HG02884 (cell line): ENCODE data around the gene HDAC4.

ENCODE experiments used
- ATAC-seq: cut with Tn5 transposase; IDR thresholded peaks from one replicate; pipeline ENCODE4 v1.9.1; 2021; ENCODE audit warnings: mild to moderate bottlenecking, moderate library complexity; ENCODE audit not compliant: unreplicated experiment

Gene HDAC4

GRCh38 chr2:239195992-239196391 lies 204.8 kb downstream of the HDAC4 start:
- ATAC-seq, result no peak

GRCh38 chr2:239195318-239195871 lies 205.4 kb downstream of the HDAC4 start:
- no peak for ATAC-seq

GRCh38 chr2:239194731-239195317 lies 206.0 kb downstream of the HDAC4 start:
- ATAC-seq, result no peak

- ATAC-seq, result no peak
These were observed 206.7 kb downstream of the HDAC4 start for GRCh38 chr2:239193925-239194677.

GRCh38 chr2:239193401-239193811 lies 207.4 kb downstream of the HDAC4 start:
- no peak for ATAC-seq

- no peak for ATAC-seq
These were observed 207.8 kb downstream of the HDAC4 start for GRCh38 chr2:239192975-239193374.

- ATAC-seq, result no peak
These were observed 208.4 kb downstream of the HDAC4 start for GRCh38 chr2:239192456-239192855.

- ATAC-seq, result no peak
These were observed 209.6 kb downstream of the HDAC4 start for GRCh38 chr2:239190921-239191885.

GRCh38 chr2:239190361-239190760 lies 210.5 kb downstream of the HDAC4 start:
- no peak for ATAC-seq

- no peak for ATAC-seq
These were observed 211.1 kb downstream of the HDAC4 start for GRCh38 chr2:239189711-239190131.

- no peak for ATAC-seq
These were observed 212.3 kb downstream of the HDAC4 start for GRCh38 chr2:239188536-239188935.

- ATAC-seq, result no peak
These were observed 213.2 kb downstream of the HDAC4 start for GRCh38 chr2:239187464-239188253.

GRCh38 chr2:239186516-239187357 lies 214.1 kb downstream of the HDAC4 start:
- no peak for ATAC-seq

- no peak for ATAC-seq
These were observed 215.6 kb downstream of the HDAC4 start for GRCh38 chr2:239184968-239185903.

- no peak for ATAC-seq
These were observed 216.6 kb downstream of the HDAC4 start for GRCh38 chr2:239184179-239184578.

- ATAC-seq, result no peak
These were observed 217.6 kb downstream of the HDAC4 start for GRCh38 chr2:239182981-239183791.

- no peak for ATAC-seq
These were observed 218.8 kb downstream of the HDAC4 start for GRCh38 chr2:239181903-239182581.
